Erythroblast (primary cell): ENCODE measurements around the gene DNAH2.

Source experiments
- GATA1 ChIP-seq: IDR thresholded peaks from 2 replicates; pipeline ENCODE4 v1.6.1; 2011; ENCODE audit warnings: low read depth, mild to moderate bottlenecking, control low read depth, low read length, moderate library complexity
- POLR2A ChIP-seq: IDR thresholded peaks from 2 replicates; pipeline ENCODE4 v1.6.1; 2011; ENCODE audit warnings: mild to moderate bottlenecking, low read length

GRCh38 chr17:7854078-7854777 is 136.7 kb downstream of the DNAH2 start:
- TF ChIP-seq POLR2A (no peak), GATA1 (no peak)
